SK-N-SH (cell line): ENCODE data around the gene CENPVL2. TPM values are rescaled to one million over a fixed set of nuclear protein-coding genes. Genes with fewer than 3 reads are reported as not detected.
"Not testable (repeated sequence)": the region's sequence is repeated elsewhere in the genome, so short reads cannot be mapped to it uniquely, and the experiment has no call there.

Experiments
- CTCF ChIA-PET: fragments of 300-600, 350-600 bp; formaldehyde crosslinking; extraction: SDS; loops from one replicate; lab custom pipeline; 2021; lab: Yijun Ruan, JAX
- POLR2A ChIA-PET: fragments of 350-600 bp; sonication (Branson Sonifier 250); formaldehyde crosslinking; extraction: SDS; loops from one replicate; lab custom pipeline; 2020; ENCODE audit warnings: antibody characterized with exemption, inconsistent platforms; lab: Yijun Ruan, JAX
- DNase-seq: peaks from one replicate; pipeline ENCODE4 v3.0.0; 2012
- H2AFZ ChIP-seq: fragments of 200-600 bp; sonication (generic); 2 replicates; pipeline ENCODE4 v1.8.1; 2016; ENCODE audit warnings: antibody characterized with exemption, mild to moderate bottlenecking, low read depth
- H3F3A ChIP-seq: fragments of 200-600 bp; sonication (generic); replicated peaks from 2 replicates; pipeline ENCODE3; 2016; ENCODE audit warnings: antibody characterized with exemption, mild to moderate bottlenecking; ENCODE audit not compliant: insufficient read depth
- H3K27ac ChIP-seq, 2 experiments: fragments of 200-500 bp in 1 of 2; fragments of 200-600 bp in 1 of 2; sonication (Bioruptor generic) in 1 of 2; sonication (generic), shearing (Covaris generic) in 1 of 2; 2 replicates each; pipeline versions ENCODE4 v1.5.1 to v1.6.1; 2014 to 2016; ENCODE audit warnings: low read depth in 2 of 2, inconsistent platforms in 1 of 2, low read length in 1 of 2, mild to moderate bottlenecking in 1 of 2, mixed read lengths in 1 of 2
- H3K27me3 ChIP-seq: fragments of 200-600 bp; sonication (generic), shearing (Covaris generic); 2 replicates; pipeline ENCODE4 v1.6.1; 2016; ENCODE audit warnings: mixed run types; ENCODE audit not compliant: insufficient read depth
- H3K36me3 ChIP-seq, 2 experiments: fragments of 200-500 bp in 1 of 2; fragments of 200-600 bp in 1 of 2; sonication (Bioruptor generic) in 1 of 2; sonication (generic) in 1 of 2; replicated peaks in 1 of 2; 2 replicates each; pipeline versions ENCODE3 to v1.5.1; 2014 to 2016; ENCODE audit warnings: low read length in 1 of 2, mild to moderate bottlenecking in 1 of 2; ENCODE audit not compliant: insufficient read depth in 2 of 2, control insufficient read depth in 1 of 2
- H3K4me1 ChIP-seq, 2 experiments: fragments of 200-500 bp in 1 of 2; fragments of 200-600 bp in 1 of 2; sonication (Bioruptor generic) in 1 of 2; sonication (generic), shearing (Covaris generic) in 1 of 2; 2 replicates each; pipeline versions ENCODE4 v1.5.1 to v1.6.1; 2014 to 2016; ENCODE audit warnings: low read depth in 1 of 2, low read length in 1 of 2, mixed run types in 1 of 2; ENCODE audit not compliant: insufficient read depth in 2 of 2, control insufficient read depth in 1 of 2
- H3K4me2 ChIP-seq: fragments of 200-600 bp; sonication (generic), shearing (Covaris generic); 2 replicates; pipeline ENCODE4 v1.6.1; 2017; ENCODE audit warnings: mixed run types
- H3K4me3 ChIP-seq, 2 experiments: fragments of 200-500 bp in 1 of 2; fragments of 200-600 bp in 1 of 2; sonication (Bioruptor generic) in 1 of 2; sonication (generic), shearing (Covaris generic) in 1 of 2; 2 replicates each; pipeline versions ENCODE4 v1.5.1 to v1.8.1; 2014 to 2016; ENCODE audit warnings: low read depth in 2 of 2, inconsistent platforms in 1 of 2, low read length in 1 of 2, mild to moderate bottlenecking in 1 of 2, mixed read lengths in 1 of 2, moderate library complexity in 1 of 2
- H3K79me2 ChIP-seq: fragments of 200-600 bp; sonication (generic); 2 replicates; pipeline ENCODE4 v1.8.1; 2017; ENCODE audit warnings: mild to moderate bottlenecking; ENCODE audit not compliant: insufficient read depth
- H3K9ac ChIP-seq: fragments of 200-600 bp; sonication (generic); 2 replicates; pipeline ENCODE4 v1.6.1; 2017; ENCODE audit warnings: mixed run types
- H3K9me2 ChIP-seq: fragments of 200-600 bp; sonication (generic); 2 replicates; pipeline ENCODE4 v1.6.1; 2017; ENCODE audit warnings: mixed run types
- H3K9me3 ChIP-seq: fragments of 200-600 bp; sonication (generic); 2 replicates; pipeline ENCODE4 v1.6.1; 2017; ENCODE audit warnings: mixed run types, mild to moderate bottlenecking, moderate library complexity
- H4K20me1 ChIP-seq: fragments of 200-600 bp; sonication (generic); 2 replicates; pipeline ENCODE4 v1.6.1; 2017; ENCODE audit warnings: mild to moderate bottlenecking, mixed run types; ENCODE audit not compliant: insufficient read depth
- CTCF ChIP-seq: fragments of 200-600 bp; sonication (generic); IDR thresholded peaks from 2 replicates; pipeline ENCODE4 v1.6.1; 2017; ENCODE audit warnings: antibody characterized with exemption, mild to moderate bottlenecking, moderate library complexity
- ELF1 ChIP-seq: IDR thresholded peaks from 2 replicates; pipeline ENCODE4 v1.4.0; 2012
- EZH2phosphoT487 ChIP-seq: fragments of 200-600 bp; sonication (generic); IDR thresholded peaks from 2 replicates; pipeline ENCODE4 v1.6.1; 2017; ENCODE audit warnings: low read depth, mixed run types, mild to moderate bottlenecking, antibody characterized with exemption, moderate library complexity, borderline replicate concordance
- FOXM1 ChIP-seq: IDR thresholded peaks from 2 replicates; pipeline ENCODE4 v1.4.0; 2012; ENCODE audit warnings: low read depth, mild to moderate bottlenecking
- GABPA ChIP-seq: IDR thresholded peaks from 2 replicates; pipeline ENCODE4 v1.4.0; 2012; ENCODE audit warnings: low read depth, mild to moderate bottlenecking
- MEF2A ChIP-seq: IDR thresholded peaks from 2 replicates; pipeline ENCODE4 v1.4.0; 2012; ENCODE audit warnings: low read depth, borderline replicate concordance
- RAD21 ChIP-seq: IDR thresholded peaks from 2 replicates; pipeline ENCODE4 v1.6.1; 2012; ENCODE audit warnings: mild to moderate bottlenecking, low read length
- REST ChIP-seq: IDR thresholded peaks from 2 replicates; pipeline ENCODE4 v1.6.1; 2012; ENCODE audit warnings: mild to moderate bottlenecking, low read depth, low read length, moderate library complexity
- SMC3 ChIP-seq: IDR thresholded peaks from 2 replicates; pipeline ENCODE4 v1.6.1; 2012; ENCODE audit warnings: low read depth, low read length, improper control_type of control experiment
- TEAD4 ChIP-seq: IDR thresholded peaks from 2 replicates; pipeline ENCODE4 v1.4.0; 2012; ENCODE audit warnings: mild to moderate bottlenecking, borderline replicate concordance; ENCODE audit not compliant: insufficient read depth
- ZBTB33 ChIP-seq: IDR thresholded peaks from 2 replicates; pipeline ENCODE4 v1.4.0; 2012; ENCODE audit warnings: low read depth, borderline replicate concordance
- WGBS: methylation state at CpG from one replicate; pipeline ENCODE4 v1.1.6; 2017; ENCODE audit warnings: low lambda C conversion rate; 5-methylcytosine and 5-hydroxymethylcytosine counted together
- polyA plus RNA-seq, 3 experiments: library from polyadenylated mRNA; depleted of rRNA; stranded (reverse); fragments of >200 nt; gene quantifications; 2 replicates each; pipeline ENCODE4 v1.2.3, GENCODE V29; 2012
- TF ChIP-seq, protein P1 (sequence below): IDR thresholded peaks from 2 replicates; pipeline ENCODE4; 2012

The CENPVL2 gene
- polyA plus RNA-seq, 1 of the 3 experiments (the other 2 are of a cell fraction) = 0.03 TPM

DNA sequence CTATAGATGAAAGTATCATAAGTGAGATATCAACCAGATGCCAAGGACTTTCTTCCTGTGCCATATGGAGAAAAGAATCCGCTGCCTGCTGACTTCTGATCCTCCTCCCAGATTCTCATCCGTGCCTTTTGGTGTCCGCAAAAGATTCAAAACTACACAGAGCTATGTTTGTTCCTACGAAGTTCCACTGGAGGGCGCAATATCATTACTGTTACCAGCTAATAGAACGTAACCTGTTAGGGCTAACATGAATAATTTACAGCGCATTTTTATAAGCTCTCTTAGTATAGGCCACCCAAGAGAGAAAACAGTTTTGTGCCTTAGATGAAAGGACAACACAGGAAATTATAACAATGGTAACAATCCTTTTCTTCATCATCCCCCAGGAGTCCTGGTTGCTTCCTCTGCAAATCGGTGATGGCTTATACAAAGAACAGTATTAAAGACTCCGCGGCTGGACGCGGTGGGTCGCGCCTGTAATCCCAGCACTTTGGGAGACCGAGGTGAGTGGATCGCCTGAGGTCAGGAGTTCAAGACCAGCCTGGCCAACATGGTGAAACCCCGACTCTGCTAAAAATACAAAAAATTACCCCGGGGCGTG lies 41.1 kb downstream of the CENPVL2 start:
- H3K27ac ChIP-seq = no peak overlapping the region
- H3K4me1 ChIP-seq = no peaks in the 10 kb centered on the region
- no peaks in the 10 kb centered on the region for H4K20me1 ChIP-seq
- no peaks in the 10 kb centered on the region for H3K79me2 ChIP-seq
- TF ChIP-seq FOXM1 = no peak
- TF ChIP-seq, protein P1, sequence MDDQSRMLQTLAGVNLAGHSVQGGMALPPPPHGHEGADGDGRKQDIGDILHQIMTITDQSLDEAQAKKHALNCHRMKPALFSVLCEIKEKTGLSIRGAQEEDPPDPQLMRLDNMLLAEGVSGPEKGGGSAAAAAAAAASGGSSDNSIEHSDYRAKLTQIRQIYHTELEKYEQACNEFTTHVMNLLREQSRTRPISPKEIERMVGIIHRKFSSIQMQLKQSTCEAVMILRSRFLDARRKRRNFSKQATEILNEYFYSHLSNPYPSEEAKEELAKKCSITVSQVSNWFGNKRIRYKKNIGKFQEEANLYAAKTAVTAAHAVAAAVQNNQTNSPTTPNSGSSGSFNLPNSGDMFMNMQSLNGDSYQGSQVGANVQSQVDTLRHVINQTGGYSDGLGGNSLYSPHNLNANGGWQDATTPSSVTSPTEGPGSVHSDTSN = no peak
- no peak for TF ChIP-seq MEF2A
- TF ChIP-seq EZH2phosphoT487 = no peak
- TF ChIP-seq SMC3 = peak; percentile 72
- TF ChIP-seq ELF1 = no peak
- peak; percentile 89 for TF ChIP-seq RAD21
- no peak for TF ChIP-seq ZBTB33
- no peak for TF ChIP-seq REST
- no peak for TF ChIP-seq GABPA
- peak; percentile 78 for TF ChIP-seq CTCF
- TF ChIP-seq TEAD4 = no peak
- no peaks in the 10 kb centered on the region for H3K36me3 ChIP-seq
- H3K27me3 ChIP-seq = peaks cover 18% of the 10 kb centered on the region; the same call in 1 of the 2 replicates
- H3K4me3 ChIP-seq = peak overlapping the region in 1 of 2 experiments; percentile 17; a peak in 1 of 4 replicates
- H3K9me2 ChIP-seq = no peaks in the 10 kb centered on the region
- H3F3A ChIP-seq = no peaks in the 10 kb centered on the region
- H3K4me2 ChIP-seq = no peak overlapping the region
- H3K9ac ChIP-seq = no peak overlapping the region
- CTCF ChIA-PET = interaction anchor here (0.6 to 2.0 kb wide), 15 partner anchors 8 to 792 kb away, joined by 3 to 15 read pairs (median 3); no protein-coding TSS in a partner anchor
- DNase-seq = peak; percentile 54
- no peak overlapping the region for H2AFZ ChIP-seq
- WGBS = 12% methylated on average over 19 of the region's 19 CpGs
- H3K9me3 ChIP-seq = no peaks in the 10 kb centered on the region
- POLR2A ChIA-PET = interaction anchor here (0.9 kb wide), 2 partner anchors 161 to 251 kb away, joined by 3 to 4 read pairs; partner anchors contain the start of gene MAGED1

DNA sequence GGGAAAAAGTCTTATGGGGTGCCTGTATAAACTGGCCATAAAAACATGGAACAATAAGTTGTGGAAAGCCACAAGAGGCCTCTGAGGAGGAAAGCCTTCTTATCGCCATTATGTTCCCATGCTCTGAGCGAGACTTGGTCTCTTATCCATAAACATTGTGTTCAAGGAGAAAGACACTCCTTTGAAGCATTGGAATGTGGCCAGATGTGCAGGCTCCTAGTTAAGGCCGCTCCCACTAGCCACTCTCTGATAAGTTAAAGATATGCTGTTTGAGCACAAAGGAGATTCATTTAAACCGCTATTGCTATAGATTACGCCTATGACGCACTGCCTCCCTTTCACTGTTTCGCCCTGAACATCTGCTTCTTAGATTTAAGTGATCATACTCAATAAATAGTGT lies 46.1 kb downstream of the CENPVL2 start:
- peaks cover 11% of the 10 kb centered on the region; the same call in 1 of the 2 replicates for H3K27me3 ChIP-seq
- H3K9me2 ChIP-seq, H3F3A ChIP-seq, H3K36me3 ChIP-seq, DNase-seq, H3K9me3 ChIP-seq, H3K4me1 ChIP-seq, H2AFZ ChIP-seq, H3K4me2 ChIP-seq, H3K9ac ChIP-seq, H4K20me1 ChIP-seq, H3K27ac ChIP-seq, H3K4me3 ChIP-seq, CTCF ChIA-PET, H3K79me2 ChIP-seq, POLR2A ChIA-PET: not testable (repeated sequence)
- WGBS = 26% methylated on average over 7 of the region's 7 CpGs
